DMS53 treated with DMSO at 0.1 percent for 48 hours (cell line): ENCODE results near the gene MT1H.
A peak's percentile ranks its signal among the peaks of the same experiment; 100 is the strongest.
"Not testable (repeated sequence)": the region's sequence is repeated elsewhere in the genome, so short reads cannot be mapped to it uniquely, and the experiment has no call there.

Experiments
- DNase-seq: peaks from one replicate; lab custom pipeline; 2025; ENCODE audit not compliant: unreplicated experiment; lab: John Stamatoyannopoulos, UW

The MT1H gene

DNA sequence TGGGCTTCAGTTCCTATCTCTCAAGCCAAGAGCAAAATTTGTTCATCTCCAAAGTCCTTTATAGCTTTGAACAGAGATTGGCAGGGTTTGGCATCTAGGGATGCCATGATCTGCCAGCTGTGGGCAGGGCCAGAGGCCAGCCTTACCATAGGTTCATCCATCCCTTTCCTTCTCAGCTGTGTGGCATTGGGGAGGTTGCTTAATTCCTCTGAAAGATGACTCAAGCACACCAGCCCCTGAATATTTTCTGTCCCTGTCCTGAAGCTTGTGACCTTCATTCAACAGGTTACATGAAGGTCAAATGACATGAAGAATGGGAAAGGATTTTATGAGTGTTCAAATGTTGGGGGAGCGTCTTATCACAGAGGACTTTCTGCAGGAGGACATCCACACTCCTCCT is 5.1 kb upstream of the MT1H start:
- DNase-seq = no peak

DNA sequence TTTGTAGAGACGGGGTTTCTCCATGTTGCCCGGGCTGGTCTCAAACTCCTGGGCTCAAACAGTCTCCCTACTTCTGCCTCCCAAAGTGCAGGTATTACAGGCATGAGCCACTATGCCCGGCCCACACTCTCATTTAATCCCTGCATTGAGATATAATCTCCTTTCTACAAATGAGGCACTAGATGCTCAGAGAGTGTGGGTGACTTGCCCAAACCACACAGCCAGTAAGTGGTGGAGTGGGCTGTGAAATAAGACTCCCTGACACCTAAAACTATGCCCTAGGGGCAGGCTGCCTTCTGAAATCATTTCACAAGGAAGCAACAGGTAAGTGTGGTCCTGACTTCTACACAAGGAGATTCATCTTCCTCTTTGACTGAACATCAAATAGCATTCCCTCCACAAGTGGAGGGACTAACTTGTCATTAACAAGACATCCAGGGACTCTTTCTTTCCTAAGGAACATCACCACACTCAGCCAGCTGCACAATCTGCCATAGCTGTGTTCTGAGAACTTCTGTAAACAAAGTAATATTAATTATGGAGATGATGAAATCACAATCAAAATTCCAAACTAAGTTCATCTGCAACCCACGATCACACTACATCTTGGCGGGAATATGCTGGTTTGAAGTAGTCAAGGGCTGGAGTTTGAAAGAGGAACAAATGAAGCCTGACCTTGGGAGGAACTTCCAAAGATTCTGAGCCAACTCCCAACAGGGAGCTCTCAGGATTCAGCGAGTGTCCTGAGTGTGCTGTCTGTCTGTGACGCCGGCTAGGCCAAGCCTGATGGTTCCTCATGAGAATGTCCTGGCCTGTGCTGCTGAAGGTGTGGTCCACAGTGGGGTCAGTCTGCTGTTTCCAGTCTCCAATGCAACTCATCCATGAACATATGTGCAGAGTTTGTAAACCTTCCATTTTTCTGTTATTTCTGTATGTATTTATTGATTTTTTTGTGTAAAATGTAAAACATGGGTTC is 4.0 kb upstream of the MT1H start:
- not testable (repeated sequence) for DNase-seq

DNA sequence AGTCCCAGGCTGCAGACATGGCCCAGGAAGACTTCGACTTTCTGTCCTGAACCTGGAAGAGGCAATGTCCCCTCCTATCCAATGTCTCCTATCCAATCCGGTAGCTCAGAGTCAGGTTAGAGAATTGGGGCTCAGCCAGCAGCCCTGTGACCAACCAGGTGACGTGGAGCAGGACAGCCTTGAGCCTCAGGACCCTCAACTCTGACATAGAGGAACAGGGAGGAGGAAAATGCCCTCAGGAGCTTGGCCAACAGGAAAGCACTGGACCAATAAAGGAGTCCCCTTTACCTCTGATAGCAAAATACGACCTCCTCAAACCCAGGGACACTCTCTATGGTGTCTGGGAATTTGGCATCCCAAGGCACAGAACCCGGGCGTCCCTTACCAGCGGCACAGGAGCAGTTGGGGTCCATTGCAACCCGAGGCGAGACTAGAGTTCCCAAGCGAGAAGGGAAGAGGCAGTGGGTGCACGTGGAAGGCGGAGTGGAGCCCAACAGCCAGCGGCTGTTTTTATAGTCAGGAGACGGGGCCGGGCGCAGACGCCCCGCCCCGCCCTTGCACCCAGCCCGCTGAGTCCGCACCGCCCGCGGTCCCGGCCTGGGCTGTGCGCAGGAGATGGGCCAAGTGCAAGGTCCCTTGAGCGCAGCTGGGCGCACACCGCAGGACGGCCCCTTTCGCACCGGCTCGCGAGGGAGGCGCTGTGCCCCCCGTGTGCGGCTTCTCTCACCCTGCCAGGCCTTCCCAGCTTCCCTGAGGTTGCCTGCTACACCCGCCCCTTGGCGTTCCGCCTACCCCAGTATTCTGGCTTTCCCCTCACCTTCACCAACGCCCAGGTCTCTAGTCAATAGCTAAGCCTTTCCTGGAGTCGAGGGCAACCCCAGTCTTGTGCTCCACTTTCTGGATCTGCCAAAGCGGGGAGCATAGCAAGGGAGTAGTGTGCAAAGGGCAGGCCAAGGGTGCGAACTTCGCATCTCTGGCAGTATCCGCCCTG is 1.7 kb upstream of the MT1H start, which contains the start of gene MT1G:
MT1G (minus strand) TSS at position 485 of the 991 bp plus-strand sequence; CDS start at position 413, 72 bp downstream.
- DNase-seq = peak; percentile 67

DNA sequence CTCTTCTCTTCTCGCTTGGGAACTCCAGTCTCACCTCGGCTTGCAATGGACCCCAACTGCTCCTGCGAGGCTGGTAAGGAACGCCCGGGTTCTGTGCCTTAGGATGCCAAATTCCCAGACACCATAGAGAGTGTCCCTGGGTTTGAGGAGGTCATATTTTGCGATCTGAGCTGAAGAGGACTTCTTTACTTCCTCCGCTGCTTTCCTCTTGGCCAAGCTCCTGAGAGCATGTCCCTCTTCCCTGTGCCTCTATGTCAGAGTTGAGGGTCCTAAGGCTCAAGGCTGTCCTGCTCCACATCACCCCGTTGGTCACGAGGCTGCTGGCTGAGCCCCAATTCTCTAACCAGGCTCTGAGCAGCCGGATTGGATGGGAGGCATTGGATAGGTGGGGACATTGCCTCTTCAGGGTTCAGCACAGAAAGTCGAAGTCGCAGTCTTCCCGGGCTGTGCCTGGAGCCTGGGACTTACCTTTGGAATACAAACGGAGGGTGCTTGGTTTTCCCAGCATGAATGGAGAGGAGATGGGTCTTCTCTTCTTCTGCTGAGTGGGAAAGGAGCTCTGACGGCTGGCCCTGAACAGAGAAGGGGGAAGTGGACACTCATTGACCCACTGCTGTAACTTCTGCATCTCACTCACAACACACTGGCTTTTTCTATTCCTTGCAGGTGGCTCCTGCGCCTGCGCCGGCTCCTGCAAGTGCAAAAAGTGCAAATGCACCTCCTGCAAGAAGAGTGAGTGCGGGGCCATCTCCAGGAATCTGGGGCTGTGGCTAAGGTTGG is 416 bp downstream of the MT1H start:
- DNase-seq = no peak

DNA sequence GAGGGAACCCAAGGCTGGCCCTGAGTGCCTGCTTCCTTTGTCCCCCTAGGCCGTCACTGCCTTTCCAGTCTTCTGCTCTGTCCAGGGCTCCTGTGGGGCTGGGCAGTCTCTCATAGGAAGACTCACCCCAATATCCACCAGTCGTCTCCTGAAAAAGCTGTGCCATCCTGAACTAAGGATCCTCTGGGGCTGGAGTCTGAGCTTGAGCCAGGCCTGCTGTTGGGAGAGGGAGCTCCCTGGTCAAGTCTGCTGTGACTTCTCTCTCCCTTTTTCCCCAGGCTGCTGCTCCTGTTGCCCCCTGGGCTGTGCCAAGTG is 963 bp downstream of the MT1H start:
- DNase-seq = no peak

DNA sequence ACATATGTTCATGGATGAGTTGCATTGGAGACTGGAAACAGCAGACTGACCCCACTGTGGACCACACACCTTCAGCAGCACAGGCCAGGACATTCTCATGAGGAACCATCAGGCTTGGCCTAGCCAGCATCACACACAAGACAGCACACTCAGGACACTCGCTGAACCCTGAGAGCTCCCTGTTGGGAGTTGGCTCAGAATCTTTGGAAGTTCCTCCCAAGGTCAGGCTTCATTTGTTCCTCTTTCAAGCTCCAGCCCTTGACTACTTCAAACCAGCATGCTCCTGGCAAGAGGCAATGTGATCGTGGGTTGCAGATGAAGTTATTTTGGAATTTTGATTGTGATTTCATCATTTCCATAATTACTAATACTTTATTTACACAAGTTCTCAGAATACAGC is 2.1 kb downstream of the MT1H start:
- not testable (repeated sequence) for DNase-seq

DNA sequence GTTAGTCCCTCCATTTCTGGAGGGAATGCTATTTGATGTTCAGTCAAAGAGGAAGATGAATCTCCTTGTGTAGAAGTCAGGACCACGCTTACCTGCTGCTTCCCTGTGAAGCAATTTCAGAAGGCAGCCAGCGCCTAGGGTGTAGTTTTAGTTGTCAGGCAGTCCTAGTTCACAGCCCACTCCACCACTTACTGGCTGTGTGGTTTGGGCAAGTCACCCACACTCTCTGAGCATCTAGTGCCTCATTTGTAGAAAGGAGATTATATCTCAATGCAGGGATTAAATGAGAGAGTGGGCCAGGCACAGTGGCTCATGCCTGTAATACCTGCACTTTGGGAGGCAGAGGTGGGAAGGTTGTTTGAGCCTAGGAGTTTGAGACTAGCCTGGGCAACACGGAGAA is 2.6 kb downstream of the MT1H start:
- not testable (repeated sequence) for DNase-seq

DNA sequence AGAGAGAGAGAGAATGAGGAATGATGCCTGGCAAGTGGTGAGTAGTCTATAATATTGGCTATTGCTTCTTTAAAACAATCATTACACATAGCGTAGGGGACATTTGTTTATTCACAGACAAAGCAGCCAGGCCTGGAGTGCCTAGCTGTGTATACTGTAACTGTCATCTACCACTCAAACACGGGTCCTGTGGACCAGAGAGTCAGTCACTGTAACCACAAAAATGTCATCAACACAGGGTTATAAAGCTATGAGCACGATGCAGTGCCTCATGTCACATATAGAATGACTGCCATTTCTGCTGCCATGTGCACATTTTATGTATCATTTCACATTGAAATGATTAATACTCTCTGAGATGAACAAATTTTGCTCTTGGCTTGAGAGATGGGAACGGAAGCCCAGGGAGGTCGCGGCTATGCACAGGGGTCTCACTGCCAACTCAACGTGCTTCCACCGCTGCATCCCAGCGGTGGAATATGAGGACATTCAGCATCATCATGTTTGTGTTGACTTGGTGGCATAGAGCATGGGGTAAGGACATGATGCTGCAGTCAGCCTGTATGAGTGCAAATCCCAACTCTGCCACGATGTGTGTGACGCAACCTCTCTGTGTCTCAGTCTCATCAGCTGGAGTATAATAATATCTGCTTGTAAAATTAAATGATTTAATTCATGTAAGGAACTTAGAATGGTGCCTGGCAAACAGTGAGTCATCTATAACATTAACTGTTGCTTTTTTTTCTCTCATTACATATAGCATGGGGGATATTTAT is 3.3 kb downstream of the MT1H start:
- DNase-seq = no peak

DNA sequence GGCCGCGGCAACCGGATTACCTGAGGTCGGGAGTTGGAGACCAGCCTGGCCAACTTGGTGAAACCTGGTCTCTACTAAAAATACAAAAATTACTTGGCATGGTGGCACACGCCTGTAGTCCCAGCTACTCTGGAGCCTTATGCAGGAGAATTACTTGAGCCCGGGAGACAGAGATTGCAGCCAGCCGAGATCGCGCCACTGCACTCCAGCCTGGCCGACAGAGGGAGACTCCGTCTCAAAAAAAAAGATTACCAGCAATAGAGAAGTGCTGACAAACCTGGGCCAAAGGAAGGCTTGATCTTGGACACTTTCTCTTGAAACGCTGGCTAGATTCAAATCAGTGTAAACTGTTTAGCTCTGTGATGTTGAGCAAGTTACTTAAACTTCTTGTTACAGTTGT is 4.3 kb downstream of the MT1H start:
- no peak for DNase-seq

DNA sequence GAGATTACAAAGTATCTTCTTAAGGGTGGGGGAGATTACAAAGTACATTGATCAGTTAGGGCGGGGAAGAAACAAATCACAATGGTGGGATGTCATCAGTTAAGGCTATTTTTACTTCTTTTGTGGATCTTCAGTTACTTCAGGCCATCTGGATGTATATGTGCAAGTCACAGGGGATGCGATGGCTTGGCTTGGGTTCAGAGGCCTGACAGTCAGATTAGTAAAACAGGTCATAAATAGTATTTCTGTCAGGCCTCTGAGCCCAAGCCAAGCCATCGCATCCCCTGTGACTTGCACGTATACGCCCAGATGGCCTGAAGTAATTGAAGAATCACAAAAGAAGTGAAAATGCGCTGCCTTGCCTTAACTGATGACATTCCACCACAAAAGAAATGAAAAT is 5.0 kb downstream of the MT1H start:
- not testable (repeated sequence) for DNase-seq

DNA sequence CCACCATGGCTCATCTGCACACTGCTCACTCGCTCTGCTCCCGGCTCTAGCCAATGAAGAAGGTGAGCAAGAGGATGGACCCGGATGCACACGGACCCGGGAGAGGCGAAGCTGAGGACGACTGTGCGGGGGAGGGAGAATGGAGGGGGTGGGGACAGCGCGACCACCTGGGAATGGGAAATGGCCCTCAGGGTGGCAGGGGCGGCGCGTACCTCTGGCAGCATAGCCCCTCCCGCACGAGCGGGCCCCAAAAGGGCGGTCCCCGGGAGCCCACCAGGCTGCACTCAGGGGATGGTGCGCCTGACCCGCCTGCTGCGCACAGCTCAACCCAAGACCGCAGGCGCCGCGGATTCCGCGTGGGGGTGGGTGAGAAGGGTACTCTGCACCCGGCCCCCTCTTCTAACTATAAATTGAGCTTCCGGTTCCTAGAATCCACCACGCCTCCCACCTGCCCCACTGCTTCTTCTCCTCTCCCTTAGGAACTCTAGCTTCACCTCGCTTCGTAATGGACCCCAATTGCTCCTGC is 6.1 kb downstream of the MT1H start:
- no peak for DNase-seq

DNA sequence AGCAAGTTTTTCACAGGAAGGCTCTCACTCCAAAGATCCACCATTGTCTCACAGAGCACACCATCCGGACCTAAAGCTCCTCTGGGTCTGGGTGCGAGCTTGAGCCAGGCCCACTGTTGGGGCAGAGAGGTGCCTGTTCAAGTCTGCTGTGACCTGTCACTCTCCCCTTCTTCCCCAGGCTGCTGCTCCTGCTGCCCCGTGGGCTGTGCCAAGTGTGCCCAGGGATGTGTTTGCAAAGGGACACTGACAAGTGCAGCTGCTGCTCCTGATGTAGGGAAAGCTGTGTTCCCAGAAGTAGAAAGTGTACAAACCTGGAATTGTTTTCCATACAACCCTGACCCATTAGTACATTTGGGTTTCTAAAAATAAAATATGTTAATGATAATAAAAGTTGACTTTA is 7.9 kb downstream of the MT1H start:
- no peak for DNase-seq

DNA sequence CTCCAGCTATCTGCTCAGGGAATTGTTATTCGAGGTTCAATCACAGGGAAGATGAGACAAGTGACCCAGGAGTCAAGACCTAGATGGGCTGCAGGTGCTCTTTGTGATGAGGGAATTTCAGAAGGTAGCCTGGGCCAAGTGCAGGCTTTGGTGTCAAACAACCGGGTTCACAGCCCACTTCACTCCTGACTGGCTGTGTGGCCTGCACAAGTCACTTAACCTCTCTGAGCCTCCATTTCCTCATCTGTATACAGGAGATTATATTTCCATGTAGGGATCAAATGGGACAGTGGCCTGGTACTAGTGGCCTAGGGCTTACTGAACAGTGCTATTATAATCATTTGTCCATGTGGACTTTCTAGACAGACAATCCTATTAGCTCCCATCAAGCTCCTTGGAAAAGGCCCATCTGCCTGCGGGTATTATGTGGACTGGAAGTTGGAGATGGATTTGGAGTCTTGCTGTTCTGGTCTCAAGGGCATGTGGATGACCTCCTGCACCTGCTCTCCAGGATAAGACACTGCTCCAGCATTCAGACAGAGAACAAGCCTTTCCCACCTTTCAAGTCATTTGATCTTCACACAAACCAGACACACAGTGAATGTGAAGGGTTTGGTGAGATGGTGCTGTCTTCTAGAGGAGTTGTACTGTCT is 9.6 kb downstream of the MT1H start:
- DNase-seq = no peak

DNA sequence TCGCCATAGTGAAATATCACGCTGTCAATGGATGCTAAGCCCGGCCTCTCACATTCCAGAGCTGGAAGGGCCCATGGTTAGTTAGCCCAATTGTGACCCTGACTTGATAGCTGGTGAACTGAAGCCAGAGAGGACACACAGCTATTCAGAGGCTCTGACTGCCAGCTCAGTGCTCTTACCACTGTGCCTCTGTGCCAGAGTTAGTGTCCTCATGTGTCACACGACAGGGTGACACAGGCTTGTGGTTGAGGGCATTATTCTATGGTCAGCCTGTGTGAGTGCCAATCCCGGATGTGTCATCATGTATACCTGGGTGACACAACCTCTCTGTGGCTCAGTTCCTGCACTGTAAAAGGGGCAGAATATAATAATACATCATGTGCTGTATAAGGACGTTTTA is 10.2 kb downstream of the MT1H start:
- no peak for DNase-seq

DNA sequence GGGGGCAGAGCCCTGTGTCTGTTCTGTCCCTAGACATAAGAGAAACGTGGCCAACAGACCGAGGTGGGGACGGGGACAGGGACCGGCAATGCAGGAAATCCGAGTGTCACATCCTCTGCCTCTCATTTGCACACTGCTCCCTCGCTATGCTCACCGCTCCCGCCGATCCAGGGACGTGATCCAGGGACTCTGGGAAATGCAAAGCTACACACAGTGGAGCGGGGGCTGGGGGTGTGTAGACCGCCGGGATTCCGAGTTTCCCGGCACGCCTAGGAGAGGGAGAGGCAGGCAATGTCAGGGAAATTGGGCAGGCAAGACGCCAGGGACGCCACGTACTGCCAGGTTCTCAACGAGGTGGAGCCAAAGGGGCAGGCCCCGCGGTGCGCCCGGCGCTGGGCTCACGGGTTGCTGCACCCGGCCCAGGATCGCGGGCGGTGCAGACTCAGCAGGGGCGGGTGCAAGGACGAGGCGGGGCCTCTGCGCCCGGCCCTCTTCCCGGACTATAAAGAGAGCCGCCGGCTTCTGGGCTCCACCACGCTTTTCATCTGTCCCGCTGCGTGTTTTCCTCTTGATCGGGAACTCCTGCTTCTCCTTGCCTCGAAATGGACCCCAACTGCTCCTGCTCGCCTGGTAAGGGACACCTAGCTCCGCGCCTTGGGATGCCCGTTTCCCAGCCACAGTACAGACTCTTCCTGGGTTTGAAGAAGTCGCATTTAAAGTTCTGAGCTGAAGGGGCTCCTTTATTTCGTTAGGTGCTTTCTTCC is 12.5 kb downstream of the MT1H start, which contains the start of gene MT1X:
MT1X (plus strand) TSS at position 532 of the 764 bp plus-strand sequence; CDS start at position 603, 71 bp downstream.
- peak; percentile 89 for DNase-seq

DNA sequence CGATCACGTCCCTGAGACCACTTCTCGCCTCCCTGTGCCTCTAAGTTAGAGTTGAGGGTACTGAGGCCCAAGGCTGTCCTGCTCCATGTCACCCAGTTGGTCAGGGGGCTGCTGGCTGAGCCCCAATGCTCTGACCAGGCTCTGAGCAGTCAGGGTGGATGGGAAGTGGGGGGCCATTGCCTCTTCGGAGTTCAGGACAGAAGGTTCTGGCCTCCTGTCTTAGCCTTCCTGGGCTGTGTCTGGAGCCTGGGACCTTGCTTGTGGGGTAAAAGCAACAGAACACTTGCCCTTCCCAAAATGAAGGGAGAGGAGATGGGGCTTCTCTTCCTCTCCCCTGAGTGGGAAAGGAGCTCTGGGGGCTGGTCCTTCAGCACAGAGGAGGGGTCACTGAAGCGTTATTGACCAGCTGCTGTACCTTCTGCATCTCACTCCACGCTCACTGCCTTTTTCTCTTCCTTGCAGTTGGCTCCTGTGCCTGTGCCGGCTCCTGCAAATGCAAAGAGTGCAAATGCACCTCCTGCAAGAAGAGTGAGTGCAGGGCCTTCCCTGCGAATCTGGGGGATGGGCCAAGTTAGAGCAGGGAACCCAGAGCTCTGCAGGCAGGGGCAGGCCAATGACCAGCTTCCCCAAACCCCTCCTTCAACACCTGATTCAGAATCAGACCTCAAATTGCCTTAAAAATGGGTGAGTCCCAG is 13.2 kb downstream of the MT1H start:
- no peak for DNase-seq

DNA sequence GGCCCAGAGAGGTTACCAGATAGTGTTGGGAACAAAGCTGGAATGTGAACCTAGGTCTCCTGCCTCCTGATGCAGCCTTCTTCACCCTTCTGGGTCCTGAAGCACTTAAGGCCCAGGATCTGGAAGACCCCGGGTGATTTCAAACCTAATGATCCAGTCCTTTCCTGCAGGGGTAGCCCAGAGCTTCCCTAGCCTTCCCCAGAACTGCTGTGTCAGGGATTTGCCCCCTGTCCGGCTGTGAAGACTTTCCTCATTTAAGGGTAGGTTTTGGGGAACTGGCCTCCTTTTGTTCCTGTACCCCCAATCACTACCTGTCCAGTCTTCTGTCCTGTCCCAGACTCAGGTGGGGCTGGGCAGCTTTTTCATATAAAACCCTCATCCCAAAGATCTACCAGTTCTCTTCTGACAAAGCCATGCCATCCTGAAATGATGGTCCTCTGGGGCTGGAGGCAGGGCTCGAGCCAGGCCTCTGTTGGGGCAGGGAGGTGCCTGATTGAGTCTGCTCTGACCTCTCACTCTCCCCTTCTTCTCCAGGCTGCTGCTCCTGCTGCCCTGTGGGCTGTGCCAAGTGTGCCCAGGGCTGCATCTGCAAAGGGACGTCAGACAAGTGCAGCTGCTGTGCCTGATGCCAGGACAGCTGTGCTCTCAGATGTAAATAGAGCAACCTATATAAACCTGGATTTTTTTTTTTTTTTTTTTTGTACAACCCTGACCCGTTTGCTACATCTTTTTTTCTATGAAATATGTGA is 14.0 kb downstream of the MT1H start:
- no peak for DNase-seq
